Mesendoderm (in vitro differentiated cells): Measurements from ENCODE around the gene ADARB2.
"Not testable (repeated sequence)": the region's sequence is repeated elsewhere in the genome, so short reads cannot be mapped to it uniquely, and the experiment has no call there.

Experiments used
- DNase-seq: peaks from one replicate; pipeline ENCODE4 v3.0.0; 2013
- H2AK5ac ChIP-seq: 2 replicates; pipeline ENCODE4 v1.6.1; 2013; ENCODE audit warnings: low read length, inconsistent platforms
- H2BK120ac ChIP-seq: 2 replicates; pipeline ENCODE4 v1.6.1; 2013; ENCODE audit warnings: low read depth, mild to moderate bottlenecking, low read length, moderate library complexity, mixed read lengths
- H2BK15ac ChIP-seq: replicated peaks from 2 replicates; pipeline ENCODE4 v1.6.1; 2013; ENCODE audit warnings: low read depth, mild to moderate bottlenecking, moderate library complexity
- H2BK5ac ChIP-seq: 2 replicates; pipeline ENCODE4 v1.6.1; 2013; ENCODE audit warnings: low read length, inconsistent platforms
- H3K18ac ChIP-seq: 2 replicates; pipeline ENCODE4 v1.6.1; 2013; ENCODE audit warnings: mild to moderate bottlenecking, low read length, mixed read lengths
- H3K23ac ChIP-seq: one replicate; pipeline ENCODE4 v1.6.1; 2013; ENCODE audit warnings: low read length
- H3K27ac ChIP-seq: 2 replicates; pipeline ENCODE4 v1.5.1; 2013; ENCODE audit warnings: low read depth, mild to moderate bottlenecking, inconsistent platforms, low read length, moderate library complexity
- H3K27me3 ChIP-seq: 2 replicates; pipeline ENCODE4 v1.6.1; 2013; ENCODE audit warnings: low read length, control low read depth, mild to moderate bottlenecking, inconsistent platforms; ENCODE audit not compliant: insufficient read depth, poor library complexity
- H3K36me3 ChIP-seq: 2 replicates; pipeline ENCODE4 v1.6.1; 2013; ENCODE audit warnings: low read length, inconsistent platforms; ENCODE audit not compliant: control insufficient read depth, insufficient read depth
- H3K4ac ChIP-seq: one replicate; pipeline ENCODE4 v1.6.1; 2013; ENCODE audit warnings: low read depth, mild to moderate bottlenecking, low read length, moderate library complexity
- H3K4me1 ChIP-seq: 2 replicates; pipeline ENCODE4 v1.6.1; 2013; ENCODE audit warnings: low read depth, low read length, inconsistent platforms; ENCODE audit not compliant: control insufficient read depth
- H3K4me2 ChIP-seq: 2 replicates; pipeline ENCODE4 v1.6.1; 2013; ENCODE audit warnings: low read length
- H3K4me3 ChIP-seq: 2 replicates; pipeline ENCODE4 v1.5.1; 2013; ENCODE audit warnings: mild to moderate bottlenecking, low read length
- H3K56ac ChIP-seq: one replicate; pipeline ENCODE4 v1.6.1; 2013; ENCODE audit warnings: low read length
- H3K79me1 ChIP-seq: 2 replicates; pipeline ENCODE4 v1.6.1; 2013; ENCODE audit warnings: low read length, inconsistent platforms
- H3K79me2 ChIP-seq: 2 replicates; pipeline ENCODE4 v1.6.1; 2013; ENCODE audit warnings: mild to moderate bottlenecking, low read length; ENCODE audit not compliant: control insufficient read depth, insufficient read depth
- H3K9ac ChIP-seq: 2 replicates; pipeline ENCODE4 v1.6.1; 2013; ENCODE audit warnings: low read length, inconsistent platforms
- H4K5ac ChIP-seq: one replicate; pipeline ENCODE4 v1.6.1; 2013; ENCODE audit warnings: low read length
- H4K8ac ChIP-seq: one replicate; pipeline ENCODE4 v1.6.1; 2013; ENCODE audit warnings: low read depth, mild to moderate bottlenecking, control low read depth, low read length, moderate library complexity
- WGBS: extraction: QIAGEN DNeasy Blood & Tissue Kit; methylation state at CpG from one replicate; pipeline ENCODE4 v1.1.7; 2013; ENCODE audit warnings: low lambda C conversion rate, missing lambda C conversion rate; ENCODE audit not compliant: insufficient coverage; ENCODE audit errors: extremely low coverage; 5-methylcytosine and 5-hydroxymethylcytosine counted together

The ADARB2 gene

GRCh38 chr10:1400101-1401070 lies 336.9 kb downstream of the ADARB2 start:
- Histone ChIP-seq H3K4ac (no peak overlapping the region), H3K79me1 (no peaks in the 10 kb centered on the region), H3K27ac (no peak overlapping the region), H3K23ac (no peak overlapping the region), H4K8ac (no peak overlapping the region), H3K4me2 (no peak overlapping the region), H4K5ac (no peak overlapping the region), H2BK120ac (no peak overlapping the region), H3K36me3 (no peaks in the 10 kb centered on the region), H3K18ac (no peak overlapping the region), H2BK15ac (no peak overlapping the region), H3K79me2 (no peaks in the 10 kb centered on the region), H3K4me3 (no peak overlapping the region), H3K56ac (peak overlapping the region; percentile 34), H3K4me1 (peaks cover 8% of the 10 kb centered on the region), H2AK5ac (peak overlapping the region; percentile 85), H3K9ac (no peak overlapping the region), H3K27me3 (no peaks in the 10 kb centered on the region), H2BK5ac (no peak overlapping the region)
- no peak for DNase-seq
- WGBS = no CpG with 5 or more reads among the region's 30 CpGs

GRCh38 chr10:1399431-1400100 lies 337.8 kb downstream of the ADARB2 start:
- no peak overlapping the region for H3K23ac ChIP-seq
- H4K5ac ChIP-seq = no peak overlapping the region
- no peak overlapping the region for H3K4me3 ChIP-seq
- no peak overlapping the region for H3K9ac ChIP-seq
- no peak overlapping the region for H3K4me2 ChIP-seq
- H3K18ac ChIP-seq = no peak overlapping the region
- H2BK5ac ChIP-seq = no peak overlapping the region
- H2BK120ac ChIP-seq = no peak overlapping the region
- no peak overlapping the region for H3K4ac ChIP-seq
- H3K79me2 ChIP-seq = no peaks in the 10 kb centered on the region
- H3K56ac ChIP-seq = peak overlapping the region; percentile 30
- no peak overlapping the region for H2BK15ac ChIP-seq
- peak overlapping the region; percentile 85 for H2AK5ac ChIP-seq
- DNase-seq = peak; percentile 28
- WGBS = no CpG with 5 or more reads among the region's 11 CpGs
- no peaks in the 10 kb centered on the region for H3K27me3 ChIP-seq
- H3K79me1 ChIP-seq = no peaks in the 10 kb centered on the region
- no peak overlapping the region for H3K27ac ChIP-seq
- no peaks in the 10 kb centered on the region for H3K36me3 ChIP-seq
- no peak overlapping the region for H4K8ac ChIP-seq
- H3K4me1 ChIP-seq = peaks cover 8% of the 10 kb centered on the region

- Histone ChIP-seq H3K27ac (no peak overlapping the region), H2AK5ac (no peak overlapping the region), H2BK15ac (no peak overlapping the region), H4K8ac (no peak overlapping the region), H3K4me2 (no peak overlapping the region), H3K4me1 (peaks cover 8% of the 10 kb centered on the region), H3K18ac (no peak overlapping the region), H3K79me1 (no peaks in the 10 kb centered on the region), H3K4me3 (no peak overlapping the region), H4K5ac (no peak overlapping the region), H2BK5ac (no peak overlapping the region), H2BK120ac (no peak overlapping the region), H3K79me2 (no peaks in the 10 kb centered on the region), H3K23ac (no peak overlapping the region), H3K9ac (no peak overlapping the region), H3K4ac (no peak overlapping the region), H3K36me3 (no peaks in the 10 kb centered on the region), H3K27me3 (no peaks in the 10 kb centered on the region), H3K56ac (no peak overlapping the region)
- no CpG with 5 or more reads among the region's 19 CpGs for WGBS
- DNase-seq = no peak
Observed at GRCh38 chr10:1398626-1399410, 338.5 kb downstream of the ADARB2 start.

- not testable (repeated sequence) for H3K36me3 ChIP-seq, H3K4ac ChIP-seq, H3K18ac ChIP-seq, H3K4me3 ChIP-seq, H2AK5ac ChIP-seq, H3K27ac ChIP-seq, H4K5ac ChIP-seq, H3K4me1 ChIP-seq, H3K23ac ChIP-seq, H3K79me1 ChIP-seq, H3K4me2 ChIP-seq, H2BK120ac ChIP-seq, H2BK15ac ChIP-seq, H4K8ac ChIP-seq, H2BK5ac ChIP-seq, H3K27me3 ChIP-seq, H3K79me2 ChIP-seq, DNase-seq, H3K56ac ChIP-seq, H3K9ac ChIP-seq
- WGBS = no CpG with 5 or more reads among the region's 15 CpGs
Observed at GRCh38 chr10:1398116-1398515, 339.2 kb downstream of the ADARB2 start.

- Histone ChIP-seq H3K9ac (no peak overlapping the region), H2BK120ac (no peak overlapping the region), H3K4me2 (no peak overlapping the region), H4K5ac (no peak overlapping the region), H4K8ac (no peak overlapping the region), H3K4me1 (peaks cover 8% of the 10 kb centered on the region), H3K36me3 (no peaks in the 10 kb centered on the region), H3K4me3 (no peak overlapping the region), H2BK15ac (no peak overlapping the region), H3K79me2 (no peaks in the 10 kb centered on the region), H3K18ac (no peak overlapping the region), H3K27me3 (no peaks in the 10 kb centered on the region), H3K4ac (no peak overlapping the region), H3K79me1 (no peaks in the 10 kb centered on the region), H3K27ac (no peak overlapping the region), H2BK5ac (no peak overlapping the region), H3K56ac (no peak overlapping the region), H2AK5ac (no peak overlapping the region), H3K23ac (no peak overlapping the region)
- no CpG with 5 or more reads among the region's 20 CpGs for WGBS
- no peak for DNase-seq
Observed at GRCh38 chr10:1396297-1396635, 341.1 kb downstream of the ADARB2 start.
